Mesenchymal stem cell (in vitro differentiated cells and primary cell): ENCODE results near the gene PTHLH.

Source experiments
- DNase-seq: peaks from one replicate; pipeline ENCODE4 v3.0.0-alpha.2; 2013
- H2AFZ ChIP-seq: one replicate; pipeline ENCODE4 v1.6.1; 2013; ENCODE audit warnings: low read depth, mild to moderate bottlenecking, control low read depth, inconsistent platforms, low read length, moderate library complexity
- H2AK5ac ChIP-seq: 2 replicates; pipeline ENCODE4 v1.6.1; 2013; ENCODE audit warnings: low read length, moderate library complexity, mild to moderate bottlenecking, inconsistent platforms; ENCODE audit not compliant: severe bottlenecking
- H2BK120ac ChIP-seq: one replicate; pipeline ENCODE4 v1.6.1; 2013; ENCODE audit warnings: low read depth, mild to moderate bottlenecking, inconsistent platforms, low read length, moderate library complexity
- H2BK12ac ChIP-seq, 2 experiments: one replicate each; pipeline ENCODE4 v1.6.1; 2013; ENCODE audit warnings: inconsistent platforms in 2 of 2, low read length in 2 of 2, mild to moderate bottlenecking in 2 of 2, moderate library complexity in 2 of 2, control low read depth in 1 of 2
- H2BK15ac ChIP-seq: one replicate; pipeline ENCODE4 v1.6.1; 2013; ENCODE audit warnings: mild to moderate bottlenecking, low read depth, inconsistent platforms; ENCODE audit not compliant: poor library complexity, severe bottlenecking
- H2BK5ac ChIP-seq: 2 replicates; pipeline ENCODE4 v1.6.1; 2013; ENCODE audit warnings: low read depth, mild to moderate bottlenecking, low read length, control low read depth, inconsistent platforms; ENCODE audit not compliant: poor library complexity, severe bottlenecking
- H3K14ac ChIP-seq, 2 experiments: one replicate each; pipeline ENCODE4 v1.6.1; 2013; ENCODE audit warnings: inconsistent platforms in 2 of 2, low read length in 2 of 2, control low read depth in 1 of 2, mild to moderate bottlenecking in 1 of 2, moderate library complexity in 1 of 2
- H3K18ac ChIP-seq, 2 experiments: one replicate each; pipeline ENCODE4 v1.6.1; 2013; ENCODE audit warnings: inconsistent platforms in 2 of 2, low read length in 2 of 2, control low read depth in 1 of 2, low read depth in 1 of 2, mild to moderate bottlenecking in 1 of 2
- H3K23ac ChIP-seq, 2 experiments: one replicate each; pipeline ENCODE4 v1.6.1; 2013; ENCODE audit warnings: inconsistent platforms in 2 of 2, low read length in 2 of 2, mild to moderate bottlenecking in 2 of 2, moderate library complexity in 2 of 2, control low read depth in 1 of 2
- H3K27ac ChIP-seq: 2 replicates; pipeline ENCODE4 v1.5.1; 2013; ENCODE audit warnings: mild to moderate bottlenecking, moderate library complexity, low read length, control low read depth, inconsistent platforms; ENCODE audit not compliant: poor library complexity, severe bottlenecking
- H3K27me3 ChIP-seq, 2 experiments: 2 replicates each; pipeline versions ENCODE4 v1.6.1 to v1.7.0; 2013; ENCODE audit warnings: low read length in 2 of 2, mild to moderate bottlenecking in 2 of 2, moderate library complexity in 2 of 2, control low read depth in 1 of 2, inconsistent platforms in 1 of 2; ENCODE audit not compliant: control insufficient read depth in 1 of 2, insufficient read depth in 1 of 2
- H3K36me3 ChIP-seq, 2 experiments: 2 replicates each; pipeline versions ENCODE4 v1.6.1 to v1.7.0; 2013; ENCODE audit warnings: low read length in 2 of 2, control low read depth in 1 of 2, inconsistent platforms in 1 of 2, low read depth in 1 of 2, mild to moderate bottlenecking in 1 of 2; ENCODE audit not compliant: insufficient read depth in 2 of 2, control insufficient read depth in 1 of 2
- H3K4ac ChIP-seq, 2 experiments: one replicate each; pipeline ENCODE4 v1.6.1; 2013; ENCODE audit warnings: inconsistent platforms in 2 of 2, low read length in 2 of 2, mild to moderate bottlenecking in 2 of 2, moderate library complexity in 2 of 2, control low read depth in 1 of 2, low read depth in 1 of 2
- H3K4me1 ChIP-seq: 2 replicates; pipeline ENCODE4 v1.6.1; 2013; ENCODE audit warnings: low read depth, low read length, control low read depth; ENCODE audit not compliant: control insufficient read depth, insufficient read depth
- H3K4me2 ChIP-seq: 2 replicates; pipeline ENCODE4 v1.6.1; 2013; ENCODE audit warnings: low read length, mild to moderate bottlenecking, inconsistent platforms; ENCODE audit not compliant: poor library complexity, severe bottlenecking
- H3K4me3 ChIP-seq, 2 experiments: 2 replicates each; pipeline versions ENCODE4 v1.5.1 to v1.7.0; 2013; ENCODE audit warnings: low read length in 2 of 2, mild to moderate bottlenecking in 2 of 2, control low read depth in 1 of 2, low read depth in 1 of 2; ENCODE audit not compliant: insufficient read depth in 1 of 2
- H3K79me1 ChIP-seq: replicated peaks from 2 replicates; pipeline ENCODE4 v1.6.1; 2013; ENCODE audit warnings: mild to moderate bottlenecking, control low read depth, low read length, inconsistent platforms; ENCODE audit not compliant: poor library complexity, severe bottlenecking
- H3K9ac ChIP-seq: 2 replicates; pipeline ENCODE4 v1.7.0; 2013; ENCODE audit warnings: mild to moderate bottlenecking, low read length, moderate library complexity
- H3K9me3 ChIP-seq: 2 replicates; pipeline ENCODE4 v1.7.0; 2013; ENCODE audit warnings: mild to moderate bottlenecking, low read length; ENCODE audit not compliant: control insufficient read depth
- H4K8ac ChIP-seq: one replicate; pipeline ENCODE4 v1.6.1; 2013; ENCODE audit warnings: inconsistent platforms, mild to moderate bottlenecking, low read length, moderate library complexity
- H4K91ac ChIP-seq: one replicate; pipeline ENCODE4 v1.6.1; 2013; ENCODE audit warnings: mild to moderate bottlenecking, low read length, inconsistent platforms
- WGBS: methylation state at CpG from one replicate; pipeline ENCODE4 v1.1.7; 2013; ENCODE audit warnings: mixed read lengths; 5-methylcytosine and 5-hydroxymethylcytosine counted together

Gene PTHLH

GRCh38 chr12:27984275-27984674 lies 11.7 kb upstream of the PTHLH start:
- no peak overlapping the region for H4K8ac ChIP-seq
- no peak overlapping the region for H3K18ac ChIP-seq
- no peak overlapping the region for H2AFZ ChIP-seq
- no peak overlapping the region for H3K27ac ChIP-seq
- H2BK5ac ChIP-seq: no peak overlapping the region
- no peak overlapping the region for H3K4ac ChIP-seq
- no peak overlapping the region for H2BK15ac ChIP-seq
- H3K4me2 ChIP-seq: no peak overlapping the region
- H2AK5ac ChIP-seq: no peak overlapping the region
- no peak overlapping the region for H3K4me3 ChIP-seq
- no peaks in the 10 kb centered on the region for H3K9me3 ChIP-seq
- WGBS: 56% methylated on average over 2 of the region's 2 CpGs
- peak; percentile 65 for DNase-seq
- no peaks in the 10 kb centered on the region for H3K36me3 ChIP-seq
- no peaks in the 10 kb centered on the region for H3K4me1 ChIP-seq
- peak overlapping the region; percentile 39 for H3K9ac ChIP-seq
- H4K91ac ChIP-seq: no peak overlapping the region
- no peaks in the 10 kb centered on the region for H3K79me1 ChIP-seq
- H3K23ac ChIP-seq: no peak overlapping the region
- H2BK12ac ChIP-seq: no peak overlapping the region
- H3K14ac ChIP-seq: no peak overlapping the region
- H3K27me3 ChIP-seq: no peaks in the 10 kb centered on the region
- no peak overlapping the region for H2BK120ac ChIP-seq

GRCh38 chr12:27982951-27983350 lies 10.4 kb upstream of the PTHLH start:
- WGBS: 80% methylated on average over 2 of the region's 4 CpGs
- H2BK15ac ChIP-seq: no peak overlapping the region
- no peak overlapping the region for H2BK5ac ChIP-seq
- H4K91ac ChIP-seq: no peak overlapping the region
- DNase-seq: no peak
- H3K4me3 ChIP-seq: no peak overlapping the region
- no peaks in the 10 kb centered on the region for H3K79me1 ChIP-seq
- no peak overlapping the region for H2BK120ac ChIP-seq
- H3K36me3 ChIP-seq: no peaks in the 10 kb centered on the region
- H3K4me2 ChIP-seq: no peak overlapping the region
- H3K23ac ChIP-seq: no peak overlapping the region
- no peak overlapping the region for H3K14ac ChIP-seq
- H2AK5ac ChIP-seq: no peak overlapping the region
- no peak overlapping the region for H3K4ac ChIP-seq
- H3K4me1 ChIP-seq: no peaks in the 10 kb centered on the region
- H3K18ac ChIP-seq: no peak overlapping the region
- H3K27ac ChIP-seq: no peak overlapping the region
- no peak overlapping the region for H2BK12ac ChIP-seq
- H4K8ac ChIP-seq: no peak overlapping the region
- H3K9ac ChIP-seq: no peak overlapping the region
- no peaks in the 10 kb centered on the region for H3K9me3 ChIP-seq
- no peak overlapping the region for H2AFZ ChIP-seq
- peaks cover 0 to 9% of the 10 kb centered on the region in 2 experiments for H3K27me3 ChIP-seq

- no peak for DNase-seq
- Histone ChIP-seq H2BK120ac (no peak overlapping the region), H3K14ac (no peak overlapping the region), H3K27ac (no peak overlapping the region), H3K36me3 (no peaks in the 10 kb centered on the region), H4K91ac (no peak overlapping the region), H2BK15ac (no peak overlapping the region), H2BK12ac (no peak overlapping the region), H3K79me1 (no peaks in the 10 kb centered on the region), H3K4me3 (no peak overlapping the region), H3K9me3 (no peaks in the 10 kb centered on the region), H3K4me1 (no peaks in the 10 kb centered on the region), H2BK5ac (no peak overlapping the region), H3K27me3 (peaks cover 0 to 15% of the 10 kb centered on the region in 2 experiments), H2AFZ (no peak overlapping the region), H4K8ac (no peak overlapping the region), H3K18ac (no peak overlapping the region), H2AK5ac (no peak overlapping the region), H3K4ac (no peak overlapping the region), H3K23ac (no peak overlapping the region), H3K9ac (no peak overlapping the region), H3K4me2 (no peak overlapping the region)
- WGBS: 51% methylated on average over 2 of the region's 2 CpGs
These were observed 9.9 kb upstream of the PTHLH start for GRCh38 chr12:27982385-27982784.

- Histone ChIP-seq H2AK5ac (no peak overlapping the region), H2BK12ac (no peak overlapping the region), H3K14ac (no peak overlapping the region), H3K79me1 (no peaks in the 10 kb centered on the region), H2BK15ac (no peak overlapping the region), H2BK120ac (no peak overlapping the region), H3K4me1 (no peaks in the 10 kb centered on the region), H3K9me3 (no peaks in the 10 kb centered on the region), H3K23ac (no peak overlapping the region), H4K91ac (no peak overlapping the region), H3K4me3 (no peak overlapping the region), H3K9ac (no peak overlapping the region), H4K8ac (no peak overlapping the region), H3K4me2 (no peak overlapping the region), H2AFZ (no peak overlapping the region), H3K27ac (no peak overlapping the region), H2BK5ac (no peak overlapping the region), H3K36me3 (no peaks in the 10 kb centered on the region), H3K4ac (no peak overlapping the region), H3K18ac (no peak overlapping the region), H3K27me3 (peaks cover 0 to 16% of the 10 kb centered on the region in 2 experiments)
- WGBS: no CpG with 5 or more reads among the region's 2 CpGs
- no peak for DNase-seq
These were observed 9.3 kb upstream of the PTHLH start for GRCh38 chr12:27981874-27982273.
